ENCODE measurements around the gene PTPN3. TPM values are rescaled to one million over a fixed set of nuclear protein-coding genes. Genes with fewer than 3 reads are reported as not detected.

The PTPN3 gene
- total RNA-seq, 1 donor from 2014 or later: 3.7 TPM

DNA sequence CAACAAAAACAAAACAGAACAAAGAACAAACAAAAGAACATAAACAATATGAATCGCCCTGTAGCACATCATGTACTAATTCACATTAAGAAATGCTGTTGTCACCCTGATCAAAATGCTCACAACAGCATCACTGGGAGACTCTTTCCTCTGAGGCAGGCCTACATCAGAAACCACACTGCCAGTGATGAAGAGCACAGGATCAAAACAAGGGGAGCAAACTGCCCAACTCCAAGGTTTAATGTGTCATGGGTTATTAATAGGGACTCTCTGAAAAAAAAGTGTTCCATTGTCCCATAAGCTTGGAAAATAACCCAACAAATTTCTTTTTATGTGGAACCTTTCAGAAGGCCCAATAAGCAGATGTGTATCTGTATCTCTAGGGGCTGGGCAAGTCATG, 74.2 kb downstream of the PTPN3 start:
- Mint-ChIP-seq H3K4me1 (ENCODE audit: low read depth) (peaks cover 12% of the 10 kb centered on the region), H3K27me3 (peaks cover 6% of the 10 kb centered on the region), H3K4me3 (ENCODE audit: low read depth) (no peak overlapping the region), H3K36me3 (ENCODE audit: insufficient read depth) (peaks cover 1% of the 10 kb centered on the region), H3K9me3 (ENCODE audit: low read depth) (no peaks in the 10 kb centered on the region), H3K27ac (no peak overlapping the region)
- TF ChIP-seq, protein P1, sequence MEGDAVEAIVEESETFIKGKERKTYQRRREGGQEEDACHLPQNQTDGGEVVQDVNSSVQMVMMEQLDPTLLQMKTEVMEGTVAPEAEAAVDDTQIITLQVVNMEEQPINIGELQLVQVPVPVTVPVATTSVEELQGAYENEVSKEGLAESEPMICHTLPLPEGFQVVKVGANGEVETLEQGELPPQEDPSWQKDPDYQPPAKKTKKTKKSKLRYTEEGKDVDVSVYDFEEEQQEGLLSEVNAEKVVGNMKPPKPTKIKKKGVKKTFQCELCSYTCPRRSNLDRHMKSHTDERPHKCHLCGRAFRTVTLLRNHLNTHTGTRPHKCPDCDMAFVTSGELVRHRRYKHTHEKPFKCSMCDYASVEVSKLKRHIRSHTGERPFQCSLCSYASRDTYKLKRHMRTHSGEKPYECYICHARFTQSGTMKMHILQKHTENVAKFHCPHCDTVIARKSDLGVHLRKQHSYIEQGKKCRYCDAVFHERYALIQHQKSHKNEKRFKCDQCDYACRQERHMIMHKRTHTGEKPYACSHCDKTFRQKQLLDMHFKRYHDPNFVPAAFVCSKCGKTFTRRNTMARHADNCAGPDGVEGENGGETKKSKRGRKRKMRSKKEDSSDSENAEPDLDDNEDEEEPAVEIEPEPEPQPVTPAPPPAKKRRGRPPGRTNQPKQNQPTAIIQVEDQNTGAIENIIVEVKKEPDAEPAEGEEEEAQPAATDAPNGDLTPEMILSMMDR (IDR thresholded peaks at IDR 0.05; ENCODE audit: unreplicated experiment): no peak
- DNase-seq (ENCODE audit: low spot score, unreplicated experiment): no peak

DNA sequence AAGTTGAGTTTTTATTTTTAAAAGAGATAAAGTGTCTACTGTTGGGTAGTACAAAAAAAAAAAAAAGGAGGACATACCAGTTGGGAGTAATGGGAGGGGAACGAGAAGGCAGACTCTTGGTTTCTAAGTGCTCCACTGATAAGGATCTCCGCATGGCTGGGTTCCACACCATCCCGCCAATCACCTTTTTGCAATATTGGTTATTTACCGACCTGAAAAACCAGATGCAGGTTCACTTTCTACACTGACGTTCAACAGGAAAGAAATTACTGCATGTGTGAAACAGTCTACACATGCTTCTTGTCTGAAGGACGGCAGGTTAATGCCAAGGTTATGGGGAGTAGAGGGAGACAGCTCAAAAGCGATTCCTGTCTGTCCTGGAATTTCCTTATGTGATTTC, 75.5 kb downstream of the PTPN3 start:
- no peaks in the 10 kb centered on the region for H3K9me3 Mint-ChIP-seq (ENCODE audit: low read depth)

DNA sequence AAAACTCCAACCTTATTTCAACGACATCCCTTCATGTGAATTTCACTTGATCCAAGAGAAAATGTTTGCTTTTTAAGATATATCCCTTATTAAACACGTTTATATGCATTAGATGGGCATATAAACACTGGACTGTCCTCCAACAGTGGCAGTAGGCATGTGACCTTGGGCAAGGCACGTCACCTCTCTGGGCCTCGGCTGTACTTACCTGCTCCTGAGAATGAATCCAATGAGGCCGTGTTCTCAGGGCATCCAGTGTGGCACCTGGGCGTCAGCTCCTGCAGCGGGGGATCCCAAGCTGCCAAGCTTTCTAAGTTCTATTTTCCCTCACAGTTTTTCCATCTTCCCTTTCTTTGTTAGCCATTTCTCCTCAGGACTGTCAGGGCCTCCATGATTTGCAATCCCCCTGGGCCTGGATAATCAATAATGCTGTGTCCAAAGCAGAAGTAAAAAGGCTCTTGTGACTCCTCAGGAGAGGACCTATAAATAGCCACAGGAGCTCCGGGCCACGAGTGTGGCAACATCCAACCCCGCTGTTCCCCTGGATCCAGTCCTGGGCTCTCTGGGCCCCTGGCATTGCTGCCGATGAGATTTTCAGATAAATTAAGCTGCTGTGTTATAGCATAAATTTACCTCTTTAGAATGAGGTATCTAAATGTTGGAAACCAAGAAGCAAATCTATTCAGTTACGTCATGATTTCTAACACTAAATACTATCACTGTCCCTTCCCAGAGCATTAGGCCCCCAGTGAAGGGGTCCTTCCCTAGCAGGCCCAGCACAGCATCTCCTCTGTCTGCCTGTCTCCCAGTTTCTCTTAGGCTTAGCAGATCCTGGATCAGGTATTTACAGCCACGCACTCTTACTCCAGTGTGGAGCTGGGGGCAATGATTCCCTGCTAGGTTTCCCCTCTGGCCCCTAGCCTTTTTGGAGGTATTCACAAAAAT, 76.8 kb downstream of the PTPN3 start:
- H3K27me3 Mint-ChIP-seq: peaks cover 13% of the 10 kb centered on the region
- TF ChIP-seq, protein P1 (IDR thresholded peaks at IDR 0.05; ENCODE audit: unreplicated experiment): no peak

More for the DNA sequence above, 75.5 kb downstream of the PTPN3 start:
- TF ChIP-seq, protein P1 (IDR thresholded peaks at IDR 0.05; ENCODE audit: unreplicated experiment): no peak
- peaks cover 1% of the 10 kb centered on the region for H3K36me3 Mint-ChIP-seq (ENCODE audit: insufficient read depth)
- no peak overlapping the region for H3K4me3 Mint-ChIP-seq (ENCODE audit: low read depth)
- peaks cover 7% of the 10 kb centered on the region for H3K27me3 Mint-ChIP-seq
- peaks cover 13% of the 10 kb centered on the region for H3K4me1 Mint-ChIP-seq (ENCODE audit: low read depth)
- H3K27ac Mint-ChIP-seq: no peak overlapping the region
- DNase-seq (ENCODE audit: low spot score, unreplicated experiment): no peak

DNA sequence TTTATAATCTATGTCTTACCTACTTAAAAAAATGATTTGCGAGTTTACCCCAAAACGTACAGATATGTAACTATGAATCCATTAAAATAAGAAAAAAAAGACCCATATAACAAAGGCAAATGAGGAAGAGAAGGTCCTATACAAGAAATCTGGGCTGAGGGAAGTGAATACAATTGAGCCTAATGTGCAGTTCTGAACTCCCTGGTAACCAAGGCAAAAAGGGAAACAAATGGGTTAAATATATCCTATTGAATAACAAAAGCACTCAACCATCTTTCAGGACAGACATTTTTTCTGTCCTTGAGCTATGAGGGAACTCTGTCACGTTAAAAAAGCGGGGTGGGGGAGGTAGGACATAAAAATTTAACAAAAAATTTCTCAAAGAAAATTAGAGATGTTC, 78.6 kb downstream of the PTPN3 start:
- no peak for DNase-seq (ENCODE audit: low spot score, unreplicated experiment)
- Mint-ChIP-seq H3K4me1 (ENCODE audit: low read depth) (peaks cover 13% of the 10 kb centered on the region), H3K9me3 (ENCODE audit: low read depth) (no peaks in the 10 kb centered on the region), H3K27ac (no peak overlapping the region), H3K27me3 (peaks cover 20% of the 10 kb centered on the region), H3K36me3 (ENCODE audit: insufficient read depth) (peaks cover 3% of the 10 kb centered on the region), H3K4me3 (ENCODE audit: low read depth) (no peak overlapping the region)
- TF ChIP-seq, protein P1 (IDR thresholded peaks at IDR 0.05; ENCODE audit: unreplicated experiment): no peak

More for the DNA sequence above, 76.8 kb downstream of the PTPN3 start:
- no peak for DNase-seq (ENCODE audit: low spot score, unreplicated experiment)
- Mint-ChIP-seq H3K4me1 (ENCODE audit: low read depth) (peaks cover 13% of the 10 kb centered on the region), H3K9me3 (ENCODE audit: low read depth) (no peaks in the 10 kb centered on the region), H3K27ac (no peak overlapping the region), H3K4me3 (ENCODE audit: low read depth) (no peak overlapping the region), H3K36me3 (ENCODE audit: insufficient read depth) (peaks cover 3% of the 10 kb centered on the region)

DNA sequence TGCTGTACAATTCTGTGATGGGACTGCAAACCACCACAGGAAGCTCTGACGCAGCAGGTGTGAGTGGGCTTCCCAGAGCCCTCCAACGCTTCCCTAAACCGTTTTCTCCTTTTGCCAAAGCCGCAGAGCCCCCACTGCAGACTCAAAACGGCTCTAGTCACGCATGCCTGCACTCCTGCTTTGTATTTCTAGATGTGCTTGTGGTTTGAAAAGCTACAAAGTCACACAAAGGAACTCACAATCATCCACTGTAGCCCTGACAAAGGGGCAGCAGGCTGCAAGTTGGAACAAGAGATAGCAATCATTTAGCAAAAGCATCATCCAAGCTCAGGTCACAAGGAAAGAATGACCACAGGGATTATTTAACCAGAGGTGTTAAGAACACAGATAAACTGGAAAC, 79.3 kb downstream of the PTPN3 start:
- no peak overlapping the region for H3K4me3 Mint-ChIP-seq (ENCODE audit: low read depth)
- TF ChIP-seq, protein P1 (IDR thresholded peaks at IDR 0.05; ENCODE audit: unreplicated experiment): no peak
- H3K27me3 Mint-ChIP-seq: peaks cover 20% of the 10 kb centered on the region
- no peak overlapping the region for H3K27ac Mint-ChIP-seq
- H3K4me1 Mint-ChIP-seq (ENCODE audit: low read depth): peaks cover 13% of the 10 kb centered on the region
- peaks cover 3% of the 10 kb centered on the region for H3K36me3 Mint-ChIP-seq (ENCODE audit: insufficient read depth)
- no peaks in the 10 kb centered on the region for H3K9me3 Mint-ChIP-seq (ENCODE audit: low read depth)
- no peak for DNase-seq (ENCODE audit: low spot score, unreplicated experiment)

All from progenitor cell of endocrine pancreas (in vitro differentiated cells).